KMS-11 (cell line): ENCODE data around the gene NAMPT.

Experiments used
- H2AFZ ChIP-seq: fragments of 200-600 bp; sonication (generic); 2 replicates; pipeline ENCODE4 v1.6.1; 2016; ENCODE audit warnings: antibody characterized with exemption, mixed run types, low read depth
- H3K27ac ChIP-seq: fragments of 200-600 bp; sonication (generic); 2 replicates; pipeline ENCODE4 v1.6.1; 2016; ENCODE audit warnings: mild to moderate bottlenecking, mixed run types
- H3K27me3 ChIP-seq: fragments of 200-600 bp; sonication (generic); 2 replicates; pipeline ENCODE4 v1.6.1; 2017; ENCODE audit warnings: mild to moderate bottlenecking, low read depth, mixed run types, moderate library complexity; ENCODE audit not compliant: insufficient read depth
- H3K36me3 ChIP-seq: fragments of 200-600 bp; sonication (generic); 2 replicates; pipeline ENCODE4 v1.6.1; 2017; ENCODE audit warnings: mild to moderate bottlenecking, mixed run types; ENCODE audit not compliant: insufficient read depth
- H3K4me1 ChIP-seq: fragments of 200-600 bp; sonication (generic); 2 replicates; pipeline ENCODE4 v1.6.1; 2016; ENCODE audit warnings: mild to moderate bottlenecking, low read depth, mixed run types; ENCODE audit not compliant: poor library complexity, severe bottlenecking
- H3K4me2 ChIP-seq: fragments of 200-600 bp; sonication (generic); 2 replicates; pipeline ENCODE4 v1.7.0; 2016; ENCODE audit warnings: mild to moderate bottlenecking, mixed run types
- H3K4me3 ChIP-seq: fragments of 200-600 bp; sonication (generic); IDR thresholded peaks from 2 replicates; pipeline ENCODE4 v1.6.1; 2017; ENCODE audit warnings: low read depth, low read length, mixed read lengths; ENCODE audit not compliant: insufficient read depth
- H3K79me2 ChIP-seq: fragments of 200-600 bp; sonication (generic); 2 replicates; pipeline ENCODE4 v1.6.1; 2016; ENCODE audit warnings: low read depth, mixed run types; ENCODE audit not compliant: insufficient read depth
- H3K9ac ChIP-seq: fragments of 200-600 bp; sonication (generic); 2 replicates; pipeline ENCODE4 v1.6.1; 2016; ENCODE audit warnings: mild to moderate bottlenecking, mixed run types
- H4K20me1 ChIP-seq: fragments of 200-600 bp; sonication (generic); 2 replicates; pipeline ENCODE4 v1.6.1; 2016; ENCODE audit warnings: mild to moderate bottlenecking, mixed run types; ENCODE audit not compliant: insufficient read depth
- TF ChIP-seq, protein P1 (sequence below): fragments of 200-600 bp; sonication (generic); conservative IDR thresholded peaks from 2 replicates; pipeline ENCODE4 v1.6.1; 2017; ENCODE audit warnings: low read depth, mild to moderate bottlenecking, antibody characterized with exemption, low read length, moderate library complexity, mixed read lengths

The NAMPT gene

DNA sequence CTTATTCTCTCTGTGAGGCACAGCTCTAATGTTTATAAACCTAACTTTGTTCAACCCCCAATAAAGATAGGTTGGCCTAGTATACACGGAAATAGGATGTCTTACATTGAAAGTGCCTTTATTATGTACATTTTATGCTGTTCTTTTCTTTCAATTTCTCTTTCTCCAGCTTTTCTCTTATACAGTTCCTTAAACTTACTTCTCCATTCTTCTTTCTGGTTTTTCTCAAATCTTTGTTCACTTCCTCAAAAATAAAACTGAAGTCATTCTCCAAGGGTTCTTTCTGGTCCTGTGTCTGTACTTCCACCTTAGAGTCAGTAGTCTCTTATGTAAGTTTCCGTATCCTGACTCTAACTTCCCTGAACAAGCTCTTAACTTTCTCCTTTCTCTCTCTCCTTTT, 29.2 kb upstream of the NAMPT start:
- no peaks in the 10 kb centered on the region for H4K20me1 ChIP-seq
- no peak overlapping the region for H3K9ac ChIP-seq
- H3K36me3 ChIP-seq, result no peaks in the 10 kb centered on the region
- H3K4me2 ChIP-seq, result no peak overlapping the region
- no peaks in the 10 kb centered on the region for H3K27me3 ChIP-seq
- H3K4me3 ChIP-seq, result no peak overlapping the region
- H2AFZ ChIP-seq, result no peak overlapping the region
- H3K79me2 ChIP-seq, result no peaks in the 10 kb centered on the region
- H3K4me1 ChIP-seq, result no peaks in the 10 kb centered on the region
- H3K27ac ChIP-seq, result no peak overlapping the region
- TF ChIP-seq, protein P1, sequence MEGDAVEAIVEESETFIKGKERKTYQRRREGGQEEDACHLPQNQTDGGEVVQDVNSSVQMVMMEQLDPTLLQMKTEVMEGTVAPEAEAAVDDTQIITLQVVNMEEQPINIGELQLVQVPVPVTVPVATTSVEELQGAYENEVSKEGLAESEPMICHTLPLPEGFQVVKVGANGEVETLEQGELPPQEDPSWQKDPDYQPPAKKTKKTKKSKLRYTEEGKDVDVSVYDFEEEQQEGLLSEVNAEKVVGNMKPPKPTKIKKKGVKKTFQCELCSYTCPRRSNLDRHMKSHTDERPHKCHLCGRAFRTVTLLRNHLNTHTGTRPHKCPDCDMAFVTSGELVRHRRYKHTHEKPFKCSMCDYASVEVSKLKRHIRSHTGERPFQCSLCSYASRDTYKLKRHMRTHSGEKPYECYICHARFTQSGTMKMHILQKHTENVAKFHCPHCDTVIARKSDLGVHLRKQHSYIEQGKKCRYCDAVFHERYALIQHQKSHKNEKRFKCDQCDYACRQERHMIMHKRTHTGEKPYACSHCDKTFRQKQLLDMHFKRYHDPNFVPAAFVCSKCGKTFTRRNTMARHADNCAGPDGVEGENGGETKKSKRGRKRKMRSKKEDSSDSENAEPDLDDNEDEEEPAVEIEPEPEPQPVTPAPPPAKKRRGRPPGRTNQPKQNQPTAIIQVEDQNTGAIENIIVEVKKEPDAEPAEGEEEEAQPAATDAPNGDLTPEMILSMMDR, result no peak

- H3K27me3 ChIP-seq, result no peaks in the 10 kb centered on the region
- no peaks in the 10 kb centered on the region for H3K79me2 ChIP-seq
- TF ChIP-seq, protein P1, result no peak
- H3K36me3 ChIP-seq, result no peaks in the 10 kb centered on the region
- no peak overlapping the region for H3K4me3 ChIP-seq
- H3K4me1 ChIP-seq, result no peaks in the 10 kb centered on the region
- no peaks in the 10 kb centered on the region for H4K20me1 ChIP-seq
- no peak overlapping the region for H3K27ac ChIP-seq
- no peak overlapping the region for H2AFZ ChIP-seq
- H3K4me2 ChIP-seq, result no peak overlapping the region
- H3K9ac ChIP-seq, result no peak overlapping the region
Observed at GRCh38 chr7:106313456-106313901, 28.7 kb upstream of the NAMPT start.

- Histone ChIP-seq H3K4me2 (no peak overlapping the region), H3K36me3 (no peaks in the 10 kb centered on the region), H3K27me3 (no peaks in the 10 kb centered on the region), H3K4me1 (no peaks in the 10 kb centered on the region), H3K79me2 (no peaks in the 10 kb centered on the region), H3K9ac (no peak overlapping the region), H2AFZ (no peak overlapping the region), H3K4me3 (no peak overlapping the region), H4K20me1 (no peaks in the 10 kb centered on the region), H3K27ac (no peak overlapping the region)
- TF ChIP-seq, protein P1, result no peak
Observed at GRCh38 chr7:106312906-106313305, 28.1 kb upstream of the NAMPT start.

DNA sequence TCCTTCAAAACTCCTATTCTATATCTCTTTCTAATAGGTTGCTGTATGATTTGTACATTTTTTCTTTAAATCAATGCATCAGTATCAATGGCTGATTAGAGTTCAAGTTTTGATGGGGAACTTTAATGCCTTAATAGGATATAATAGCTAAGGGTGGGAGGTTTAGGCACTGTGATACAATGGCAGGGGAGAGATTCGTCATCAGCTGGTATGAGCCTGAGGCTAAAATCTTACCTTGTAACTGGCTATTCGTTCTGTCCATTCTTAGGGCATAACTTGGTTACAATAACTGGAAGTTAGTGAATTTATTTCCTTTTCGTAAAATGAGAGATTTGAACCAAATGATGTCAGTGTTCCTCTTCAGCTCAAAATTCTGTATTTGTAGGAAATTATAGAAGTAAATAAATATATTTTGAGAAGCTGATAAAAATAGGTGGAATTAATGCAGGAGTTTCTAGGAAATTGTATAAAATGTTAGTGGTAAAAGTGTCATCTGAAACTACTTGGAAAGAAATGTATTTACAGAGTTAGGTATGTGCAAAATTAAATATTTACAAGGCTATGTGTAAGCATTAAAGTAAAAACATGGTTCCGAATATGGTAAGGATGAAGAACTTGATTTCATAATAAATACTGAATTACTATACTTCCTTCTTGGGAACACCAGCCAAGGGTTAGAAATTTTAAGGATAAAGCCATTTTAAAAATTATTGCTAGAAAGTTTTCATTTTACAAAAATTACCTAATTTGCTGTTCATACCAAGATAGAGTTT, 27.5 kb upstream of the NAMPT start:
- Histone ChIP-seq H2AFZ (no peak overlapping the region), H3K4me3 (no peak overlapping the region), H3K4me1 (no peaks in the 10 kb centered on the region), H3K79me2 (no peaks in the 10 kb centered on the region), H3K27ac (no peak overlapping the region), H3K4me2 (no peak overlapping the region), H3K9ac (no peak overlapping the region), H3K36me3 (no peaks in the 10 kb centered on the region), H3K27me3 (no peaks in the 10 kb centered on the region), H4K20me1 (no peaks in the 10 kb centered on the region)
- TF ChIP-seq, protein P1, result no peak
